Mesodermal cell (in vitro differentiated cells): ENCODE results near the gene CD69.
"Not testable (repeated sequence)": the region's sequence is repeated elsewhere in the genome, so short reads cannot be mapped to it uniquely, and the experiment has no call there.

Experiments
- H3K27ac ChIP-seq: 2 replicates; pipeline ENCODE4 v1.7.0; 2013; ENCODE audit warnings: mild to moderate bottlenecking, low read depth, low read length, moderate library complexity; ENCODE audit not compliant: severe bottlenecking
- H3K36me3 ChIP-seq: 2 replicates; pipeline ENCODE4 v1.7.1; 2013; ENCODE audit warnings: mild to moderate bottlenecking, low read length, moderate library complexity; ENCODE audit not compliant: control insufficient read depth, insufficient read depth
- H3K4me1 ChIP-seq: one replicate; pipeline ENCODE4 v1.7.1; 2013; ENCODE audit warnings: mild to moderate bottlenecking, low read length; ENCODE audit not compliant: insufficient read depth, control insufficient read depth, poor library complexity, severe bottlenecking
- H3K4me3 ChIP-seq: 2 replicates; pipeline ENCODE4 v1.7.0; 2013; ENCODE audit warnings: low read length, control low read depth, mild to moderate bottlenecking; ENCODE audit not compliant: insufficient read depth, poor library complexity, severe bottlenecking; ENCODE audit errors: extremely low read depth
- H3K9me3 ChIP-seq: 2 replicates; pipeline ENCODE4 v1.7.1; 2013; ENCODE audit warnings: mild to moderate bottlenecking, low read length, moderate library complexity; ENCODE audit not compliant: control insufficient read depth
- WGBS, 2 experiments: methylation state at CpG; one replicate each; pipeline ENCODE4 v1.1.5; 2013; ENCODE audit warnings: missing lambda C conversion rate in 2 of 2; ENCODE audit not compliant: insufficient coverage in 2 of 2; 5-methylcytosine and 5-hydroxymethylcytosine counted together

The CD69 gene

DNA sequence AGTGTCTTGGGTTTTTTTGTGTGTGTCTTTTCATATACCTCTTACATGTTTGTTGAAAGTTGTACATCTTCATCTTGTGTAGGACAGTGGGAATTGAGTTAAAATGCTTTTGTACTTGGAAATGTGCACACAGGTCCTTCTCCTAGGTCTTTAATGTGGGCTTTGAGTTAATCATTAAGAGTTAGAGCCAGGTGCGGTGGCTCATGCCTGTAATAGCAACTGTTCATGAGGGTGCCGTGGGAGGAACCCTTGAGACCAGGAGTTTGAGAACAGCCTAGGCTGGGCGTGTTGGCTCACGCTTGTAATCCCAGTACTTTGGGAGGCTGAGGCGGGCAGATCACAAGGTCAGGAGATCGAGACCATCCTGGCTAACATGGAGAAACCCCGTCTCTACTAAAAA, 41.7 kb downstream of the CD69 start:
- H3K4me3 ChIP-seq = no peak overlapping the region
- 96 to 97% methylated on average over 3 to 4 of the region's 7 CpGs for WGBS, 2 experiments
- H3K4me1 ChIP-seq = peaks cover 6% of the 10 kb centered on the region
- H3K9me3 ChIP-seq = no peaks in the 10 kb centered on the region
- H3K36me3 ChIP-seq = no peaks in the 10 kb centered on the region
- no peak overlapping the region for H3K27ac ChIP-seq

DNA sequence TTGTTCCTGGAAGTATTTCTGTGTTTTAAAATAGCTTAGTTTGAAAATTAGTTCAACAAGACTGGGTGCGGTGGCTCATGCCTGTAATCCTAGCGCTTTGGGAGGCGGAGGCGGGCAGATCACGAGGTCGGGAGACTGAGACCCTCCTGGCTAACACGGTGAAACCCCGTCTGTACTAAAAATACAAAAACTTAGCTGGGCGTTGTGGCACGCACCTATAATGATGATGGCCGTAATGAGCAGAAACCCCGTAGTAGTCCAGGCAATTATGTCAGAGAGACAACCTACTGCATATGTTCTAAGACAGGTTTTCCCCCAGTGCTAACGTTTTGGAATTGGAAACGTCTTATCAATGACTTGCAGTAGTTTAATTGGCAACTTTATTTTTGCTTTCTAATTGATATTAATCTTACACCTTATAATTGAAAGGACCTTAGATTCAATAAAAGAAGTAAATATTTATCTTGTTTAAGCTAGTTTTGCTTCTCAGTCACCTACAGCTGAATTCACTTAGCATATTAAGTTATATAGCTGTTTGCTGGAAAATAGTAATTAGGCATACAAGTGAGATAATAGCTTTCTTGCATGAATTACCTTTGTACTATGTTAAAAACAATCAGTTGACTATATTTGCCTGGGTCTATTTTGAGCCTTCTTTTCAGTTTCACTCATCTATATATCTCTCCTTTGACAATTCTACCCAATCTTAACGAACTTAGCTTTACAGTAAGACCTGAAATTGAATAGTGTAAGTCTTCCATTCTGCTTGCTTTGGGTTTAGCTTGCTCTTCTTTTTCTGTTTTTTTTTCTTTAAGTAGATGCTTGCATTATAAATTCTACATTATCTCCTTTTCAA, 43.4 kb downstream of the CD69 start:
- Histone ChIP-seq H3K4me3 (no peak overlapping the region), H3K9me3 (no peaks in the 10 kb centered on the region), H3K36me3 (no peaks in the 10 kb centered on the region), H3K27ac (no peak overlapping the region), H3K4me1 (peaks cover 6% of the 10 kb centered on the region)
- 95 to 97% methylated on average over 12 of the region's 15 CpGs for WGBS, 2 experiments

DNA sequence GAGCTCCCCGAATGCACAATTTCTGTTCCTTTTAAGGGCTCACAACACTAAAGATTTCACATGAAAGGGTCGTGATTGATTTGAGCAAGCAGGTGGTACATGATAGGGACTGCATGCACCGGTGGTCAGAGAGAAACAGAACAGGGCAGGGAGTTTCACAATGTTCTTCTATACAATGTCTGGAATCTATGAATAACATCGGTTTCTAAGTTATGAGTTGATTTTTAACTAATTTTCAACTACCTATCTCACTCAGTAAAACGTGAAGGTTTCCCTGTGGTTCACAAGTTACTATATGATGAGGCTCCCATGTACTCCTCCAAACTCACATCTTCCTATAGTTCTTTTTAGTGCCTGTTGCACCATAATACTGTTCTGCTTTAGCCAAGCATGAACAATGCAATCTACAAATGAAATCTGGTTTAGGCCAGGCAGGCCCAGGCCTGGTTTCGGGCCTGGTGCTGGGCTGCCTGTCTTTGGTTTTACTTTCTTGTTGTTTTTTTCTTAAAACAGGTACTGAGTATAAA, 47.6 kb downstream of the CD69 start:
- H3K36me3 ChIP-seq, H3K4me3 ChIP-seq, H3K27ac ChIP-seq, H3K9me3 ChIP-seq: not testable (repeated sequence)
- H3K4me1 ChIP-seq = peaks cover 13% of the 10 kb centered on the region
- WGBS, 2 experiments = 60% methylated on average over 1 of the region's 6 CpGs; no CpG with 5 or more reads in 1 of the 2 experiments

DNA sequence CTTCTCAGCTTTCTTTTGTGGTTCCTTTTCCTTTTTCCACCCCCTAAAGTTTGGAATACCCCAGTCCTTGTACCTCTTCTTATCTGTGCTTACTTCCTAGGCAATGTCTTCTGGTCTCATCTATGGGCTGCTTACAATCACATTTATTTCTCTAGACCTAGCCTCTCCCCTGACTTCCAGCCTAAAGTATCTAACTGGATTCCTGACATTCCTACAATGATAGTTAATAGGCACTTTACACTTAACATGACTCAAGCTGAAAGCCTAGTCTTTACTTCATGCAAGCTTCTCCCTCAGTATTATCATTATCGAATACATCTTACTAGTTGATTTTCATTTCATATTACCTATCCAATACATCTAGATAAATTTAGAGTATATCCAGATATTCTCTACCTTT, 49.0 kb downstream of the CD69 start:
- no peak overlapping the region for H3K27ac ChIP-seq
- WGBS, 2 experiments = 100% methylated on average over 1 of the region's 1 CpG; no CpG with 5 or more reads in 1 of the 2 experiments
- H3K4me1 ChIP-seq = peaks cover 13% of the 10 kb centered on the region
- no peaks in the 10 kb centered on the region for H3K36me3 ChIP-seq
- no peak overlapping the region for H3K4me3 ChIP-seq
- no peaks in the 10 kb centered on the region for H3K9me3 ChIP-seq

DNA sequence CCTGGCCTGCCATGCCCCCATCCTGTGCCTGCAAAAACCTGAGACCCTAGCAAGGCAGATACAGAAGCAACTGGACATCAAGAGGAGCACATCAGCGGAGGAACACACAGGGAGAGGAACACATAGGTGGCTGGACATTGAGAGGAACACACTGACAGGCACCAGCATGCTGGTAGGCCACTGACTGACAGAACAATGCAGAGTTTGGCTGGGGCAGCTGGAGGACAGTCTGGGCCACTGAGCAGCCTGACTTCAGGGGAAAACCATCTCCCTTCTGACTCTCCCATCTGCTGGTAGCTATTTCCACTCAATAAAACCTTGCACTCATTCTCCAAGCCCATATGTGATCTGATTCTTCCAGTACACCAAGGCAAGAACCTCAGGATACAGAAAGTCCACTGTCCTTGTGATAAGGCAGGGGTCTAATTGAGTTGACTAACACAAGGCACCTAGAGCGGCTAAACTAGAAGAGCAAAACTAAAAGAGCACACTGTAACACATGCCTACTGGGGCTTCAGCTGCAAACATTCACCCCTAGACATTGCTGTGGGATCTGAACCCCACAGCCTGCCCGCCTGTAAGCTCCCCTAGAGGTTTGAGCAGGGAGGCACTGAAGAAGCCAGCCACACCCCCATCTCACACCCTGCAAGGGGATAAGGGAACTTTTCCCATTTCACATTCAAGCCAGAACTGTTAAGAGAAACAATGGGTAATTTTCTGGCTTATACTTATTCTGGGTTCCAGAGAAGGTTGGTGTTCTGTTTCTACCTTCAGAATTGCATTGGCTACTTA, 49.9 kb downstream of the CD69 start:
- Histone ChIP-seq H3K4me3 (no peak overlapping the region), H3K9me3 (no peaks in the 10 kb centered on the region), H3K4me1 (peaks cover 13% of the 10 kb centered on the region), H3K27ac (no peak overlapping the region), H3K36me3 (no peaks in the 10 kb centered on the region)
- WGBS, 2 experiments = 94 to 100% methylated on average over 1 to 3 of the region's 3 CpGs

DNA sequence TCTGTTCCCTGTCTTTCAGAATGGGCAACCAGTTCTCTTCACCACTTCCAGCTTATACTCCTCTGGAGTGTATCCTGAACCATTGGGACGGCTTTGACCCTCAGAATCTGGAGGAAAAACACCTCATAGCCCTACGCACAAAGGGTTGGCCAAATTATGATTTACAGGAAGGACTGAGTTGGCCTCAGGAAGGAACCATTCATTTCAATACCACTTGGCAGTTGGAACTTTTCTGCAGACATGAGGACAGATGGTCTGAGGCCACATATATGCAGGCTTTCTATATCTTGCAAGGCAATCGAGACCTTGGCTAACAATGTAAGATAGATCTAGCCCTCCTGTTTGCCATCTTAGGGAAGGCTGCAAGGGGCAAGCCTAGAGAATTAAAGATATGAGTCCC, 51.8 kb downstream of the CD69 start:
- H3K36me3 ChIP-seq = no peaks in the 10 kb centered on the region
- H3K9me3 ChIP-seq = no peaks in the 10 kb centered on the region
- H3K4me1 ChIP-seq = peaks cover 13% of the 10 kb centered on the region
- no peak overlapping the region for H3K4me3 ChIP-seq
- no peak overlapping the region for H3K27ac ChIP-seq
- WGBS, 2 experiments = 89 to 90% methylated on average over 1 to 3 of the region's 3 CpGs

DNA sequence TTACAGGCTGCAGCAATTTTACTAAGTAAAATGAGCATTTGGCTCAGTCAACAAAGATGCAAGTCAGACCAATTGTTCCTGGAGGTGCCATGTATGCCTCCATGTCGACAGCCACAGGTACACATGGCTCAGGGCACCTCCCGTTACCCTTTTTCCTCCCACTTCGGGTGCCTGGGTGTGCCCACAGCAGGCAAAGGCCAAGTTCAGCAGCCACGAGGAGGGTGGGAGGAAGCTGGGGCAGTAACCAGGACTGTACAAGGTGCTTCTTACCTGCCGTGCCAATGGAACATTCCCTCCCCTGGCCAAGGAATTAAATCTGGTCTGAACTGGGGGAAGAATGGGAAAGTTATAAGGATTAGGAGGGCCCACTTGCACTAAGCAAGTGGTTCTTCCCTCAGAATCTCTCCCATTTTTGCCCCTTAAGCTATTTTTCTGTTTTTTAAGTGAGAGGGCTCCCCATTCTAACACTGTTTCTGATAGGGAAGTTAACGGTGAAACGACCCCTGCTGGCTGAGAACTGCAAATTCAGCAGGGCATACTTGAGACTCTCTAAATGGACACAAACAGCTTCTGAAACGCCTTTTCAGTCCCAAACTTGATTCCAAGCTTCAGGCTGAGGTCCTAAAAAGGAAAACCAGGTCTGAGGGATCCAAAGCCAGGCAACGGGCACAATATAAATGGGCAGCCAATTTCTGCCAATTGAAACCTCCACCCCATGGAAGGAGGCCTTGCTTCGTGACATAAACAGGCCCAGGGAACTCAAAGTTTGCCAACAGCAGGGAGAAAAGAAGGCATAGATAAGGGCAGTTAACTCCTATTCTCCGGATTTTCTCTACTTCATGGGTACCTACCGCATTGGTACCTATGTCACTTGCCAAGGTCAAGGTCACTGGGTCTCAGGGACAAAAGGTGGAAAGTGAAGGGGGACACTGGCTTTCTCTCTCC, 52.6 kb downstream of the CD69 start:
- peaks cover 13% of the 10 kb centered on the region for H3K4me1 ChIP-seq
- 60 to 71% methylated on average over 9 to 10 of the region's 12 CpGs for WGBS, 2 experiments
- no peak overlapping the region for H3K27ac ChIP-seq
- H3K4me3 ChIP-seq = no peak overlapping the region
- H3K36me3 ChIP-seq = no peaks in the 10 kb centered on the region
- no peaks in the 10 kb centered on the region for H3K9me3 ChIP-seq

DNA sequence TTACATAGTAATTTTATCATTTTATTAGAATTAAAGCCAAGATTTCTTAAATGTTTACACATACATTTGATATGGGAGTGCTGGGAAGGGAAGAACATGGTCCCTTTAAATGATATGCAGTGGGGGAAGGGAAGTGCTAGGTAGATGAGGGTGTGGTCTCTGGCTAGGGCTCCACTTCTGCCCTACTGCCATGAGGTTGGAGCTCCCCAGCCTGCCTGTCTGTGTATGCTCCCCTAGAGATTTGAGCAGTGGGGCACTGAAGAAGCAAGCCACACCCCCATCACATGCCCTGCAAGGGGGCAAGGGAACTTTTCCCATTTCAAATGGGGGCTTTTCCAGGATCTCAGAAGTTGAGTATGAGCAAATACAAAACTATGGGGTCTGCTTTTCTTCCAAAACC, 53.3 kb downstream of the CD69 start:
- Histone ChIP-seq H3K36me3 (no peaks in the 10 kb centered on the region), H3K4me1 (peaks cover 13% of the 10 kb centered on the region), H3K27ac (no peak overlapping the region), H3K9me3 (no peaks in the 10 kb centered on the region), H3K4me3 (no peak overlapping the region)

DNA sequence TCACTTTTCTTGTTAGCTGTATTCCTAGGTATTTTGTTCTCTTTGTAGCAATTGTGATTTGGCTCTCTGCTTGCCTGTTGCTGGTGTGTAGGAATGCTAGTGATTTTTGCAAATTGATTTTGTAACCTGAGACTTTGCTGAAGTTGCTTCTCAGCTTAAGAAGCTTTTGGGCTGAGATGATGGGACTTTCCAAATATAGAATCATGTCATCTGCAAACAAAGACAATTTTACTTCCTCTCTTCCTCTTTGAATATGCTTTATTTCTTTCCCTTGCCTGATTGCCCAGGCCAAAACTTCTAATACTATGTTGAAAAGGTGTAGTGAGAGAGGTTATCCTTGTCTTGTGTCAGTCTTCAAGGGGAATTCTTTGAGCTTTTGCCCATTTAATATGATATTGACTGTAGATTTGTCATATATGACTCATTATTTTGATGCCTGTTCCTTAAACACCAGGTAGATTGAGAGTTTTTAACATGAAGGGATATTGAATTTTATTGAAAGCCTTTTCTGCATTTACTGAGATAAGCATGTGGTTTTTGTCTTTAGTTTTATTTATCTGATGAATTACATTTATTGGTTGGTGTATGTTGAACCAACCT, 54.5 kb downstream of the CD69 start:
- Histone ChIP-seq H3K4me3 (no peak overlapping the region), H3K36me3 (no peaks in the 10 kb centered on the region), H3K27ac (no peak overlapping the region), H3K4me1 (peaks cover 5% of the 10 kb centered on the region), H3K9me3 (no peaks in the 10 kb centered on the region)

DNA sequence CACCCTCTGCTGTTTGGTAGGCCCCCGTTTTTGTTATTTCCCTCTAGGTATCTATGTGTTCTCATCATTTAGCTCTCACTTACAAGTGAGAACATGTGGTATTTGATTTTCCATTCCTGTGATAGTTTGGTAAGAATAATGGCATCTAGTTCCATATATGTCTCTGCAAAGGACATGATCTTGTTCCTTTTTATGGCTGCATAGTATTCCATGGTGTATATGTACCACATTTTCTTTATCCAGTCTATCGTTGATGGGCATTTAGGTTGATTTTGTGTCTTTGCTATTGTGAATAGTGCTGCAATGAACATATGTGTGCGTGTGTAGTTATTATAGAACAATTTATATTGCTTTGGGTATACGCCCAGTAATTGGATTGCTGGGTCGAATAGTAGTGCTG, 56.1 kb downstream of the CD69 start:
- not testable (repeated sequence) for H3K4me3 ChIP-seq, H3K4me1 ChIP-seq, H3K9me3 ChIP-seq, H3K27ac ChIP-seq, H3K36me3 ChIP-seq
- WGBS, 2 experiments = 82 to 93% methylated on average over 2 to 3 of the region's 5 CpGs
